HepG2 (cell line): ENCODE measurements around the gene MRPS7. TPM values are rescaled to one million over a fixed set of nuclear protein-coding genes. Genes with fewer than 3 reads are reported as not detected.

Experiments used
- AFF4 ChIP-seq: sonication (generic); formaldehyde crosslinking; IDR thresholded peaks from 2 replicates; pipeline ENCODE4 v1.4.0; 2020; ENCODE audit warnings: missing genetic modification reagents
- DMTF1 ChIP-seq: sonication (generic); formaldehyde crosslinking; IDR thresholded peaks from 2 replicates; pipeline ENCODE4 v1.4.0; 2020; ENCODE audit warnings: mild to moderate bottlenecking, missing genetic modification reagents
- HOXA5 ChIP-seq: sonication (generic); formaldehyde crosslinking; IDR thresholded peaks from 2 replicates; pipeline ENCODE4 v1.4.0; 2020; ENCODE audit warnings: missing genetic modification reagents
- JUN ChIP-seq: sonication (generic); formaldehyde crosslinking; IDR thresholded peaks from 2 replicates; pipeline ENCODE4 v1.4.0; 2020; ENCODE audit warnings: mild to moderate bottlenecking, missing genetic modification reagents
- KLF15 ChIP-seq: sonication (generic); formaldehyde crosslinking; IDR thresholded peaks from 2 replicates; pipeline ENCODE4 v1.8.1; 2023; ENCODE audit warnings: borderline replicate concordance, mild to moderate bottlenecking, inconsistent platforms, missing genetic modification reagents, mixed read lengths
- MLLT10 ChIP-seq: sonication (generic); formaldehyde crosslinking; IDR thresholded peaks from 2 replicates; pipeline ENCODE4 v1.4.0; 2020; ENCODE audit warnings: missing genetic modification reagents
- NRL ChIP-seq: sonication (generic); formaldehyde crosslinking; IDR thresholded peaks from 2 replicates; pipeline ENCODE4 v1.5.0; 2020; ENCODE audit warnings: missing genetic modification reagents, mild to moderate bottlenecking, moderate library complexity, borderline replicate concordance
- ZBTB44 ChIP-seq: sonication (generic); formaldehyde crosslinking; IDR thresholded peaks from 2 replicates; pipeline ENCODE4 v1.4.0; 2020; ENCODE audit warnings: missing genetic modification reagents
- ZNF138 ChIP-seq: sonication (generic); formaldehyde crosslinking; IDR thresholded peaks from 2 replicates; pipeline ENCODE4 v1.5.0; 2020; ENCODE audit warnings: mild to moderate bottlenecking, low read depth, missing genetic modification reagents
- ZNF256 ChIP-seq: sonication (generic); formaldehyde crosslinking; conservative IDR thresholded peaks from 2 replicates; pipeline ENCODE4 v1.4.0; 2020; ENCODE audit warnings: missing genetic modification reagents
- ZNF276 ChIP-seq: sonication (generic); formaldehyde crosslinking; IDR thresholded peaks from 2 replicates; pipeline ENCODE4 v1.4.0; 2020; ENCODE audit warnings: mild to moderate bottlenecking, low read depth, missing genetic modification reagents
- ZNF280D ChIP-seq: sonication (generic); formaldehyde crosslinking; IDR thresholded peaks from 2 replicates; pipeline ENCODE4 v1.5.1; 2020; ENCODE audit warnings: mild to moderate bottlenecking, missing genetic modification reagents
- ZNF317 ChIP-seq: sonication (generic); formaldehyde crosslinking; IDR thresholded peaks from 2 replicates; pipeline ENCODE4 v1.5.0; 2020; ENCODE audit warnings: mild to moderate bottlenecking, missing genetic modification reagents
- ZNF484 ChIP-seq: sonication (generic); formaldehyde crosslinking; IDR thresholded peaks from 2 replicates; pipeline ENCODE4 v1.5.1; 2020; ENCODE audit warnings: mild to moderate bottlenecking, low read depth, missing genetic modification reagents, borderline replicate concordance
- ZNF724P ChIP-seq: sonication (generic); formaldehyde crosslinking; IDR thresholded peaks from 2 replicates; pipeline ENCODE4 v1.8.0; 2022; ENCODE audit warnings: missing genetic modification reagents, borderline replicate concordance
- polyA plus RNA-seq, 8 experiments: library from polyadenylated mRNA; depleted of rRNA in 3 of 8; stranded (reverse) in 7 of 8; unstranded in 1 of 8; fragments of >200 nt; fragmentation: Illumina TruSeq in 4 of 8; extraction: Trizol in 4 of 8; gene quantifications; 2 replicates each; pipeline versions ENCODE4 v1.2.1 to v1.2.3, GENCODE V29; 2011 to 2016; ENCODE audit warnings: low read depth in 4 of 8, missing spikeins in 1 of 8, mixed read lengths in 1 of 8; ENCODE audit not compliant: insufficient read depth in 1 of 8
- total RNA-seq, 5 experiments: library from RNA; depleted of rRNA; stranded (reverse); fragments of >200 nt; fragmentation: Illumina TruSeq; extraction: Trizol; gene quantifications; 2 replicates each; pipeline ENCODE4 v1.2.3, GENCODE V29; 2016; ENCODE audit warnings: low read depth in 1 of 5

The MRPS7 gene
- total and polyA plus RNA-seq, 2 of the 13 experiments (the other 11 are each of a cell fraction or from before 2014, with no cell fraction given), result 97.0 to 162 TPM

- TF ChIP-seq ZNF724P (CRISPR knock-in tag), result peak; percentile 50; the same call in 1 of the 2 replicates
- no peak for TF ChIP-seq ZBTB44
- no peak for TF ChIP-seq HOXA5 (CRISPR knock-in tag)
- TF ChIP-seq KLF15 (CRISPR knock-in tag), result 0 out of 2 replicates have a peak, but pooled peaks have one; percentile 21
- TF ChIP-seq ZNF138 (CRISPR knock-in tag), result no peak
- TF ChIP-seq MLLT10 (CRISPR knock-in tag), result no peak
- no peak for TF ChIP-seq ZNF276 (CRISPR knock-in tag)
- TF ChIP-seq ZNF484 (CRISPR knock-in tag), result 0 out of 2 replicates have a peak, but pooled peaks have one; percentile 50
- no peak for TF ChIP-seq ZNF256 (CRISPR knock-in tag)
- 0 out of 2 replicates have a peak, but pooled peaks have one; percentile 7 for TF ChIP-seq JUN (CRISPR knock-in tag)
- 0 out of 2 replicates have a peak, but pooled peaks have one; percentile 15 for TF ChIP-seq ZNF317
- peak; percentile 20; the same call in 1 of the 2 replicates for TF ChIP-seq ZNF280D (CRISPR knock-in tag)
- 0 out of 2 replicates have a peak, but pooled peaks have one; percentile 86 for TF ChIP-seq NRL (CRISPR knock-in tag)
- TF ChIP-seq DMTF1 (CRISPR knock-in tag), result 0 out of 2 replicates have a peak, but pooled peaks have one; percentile 2
- no peak for TF ChIP-seq AFF4 (CRISPR knock-in tag)
These were observed 891 bp upstream of the MRPS7 start (continued) for GRCh38 chr17:75260641-75261335.
